COR-L47 (cell line): ENCODE data around the gene POLR3B.
"Not testable (repeated sequence)": the region's sequence is repeated elsewhere in the genome, so short reads cannot be mapped to it uniquely, and the experiment has no call there.

Experiments
- DNase-seq: peaks from one replicate; lab custom pipeline; 2025; lab: John Stamatoyannopoulos, UW

The POLR3B gene

DNA sequence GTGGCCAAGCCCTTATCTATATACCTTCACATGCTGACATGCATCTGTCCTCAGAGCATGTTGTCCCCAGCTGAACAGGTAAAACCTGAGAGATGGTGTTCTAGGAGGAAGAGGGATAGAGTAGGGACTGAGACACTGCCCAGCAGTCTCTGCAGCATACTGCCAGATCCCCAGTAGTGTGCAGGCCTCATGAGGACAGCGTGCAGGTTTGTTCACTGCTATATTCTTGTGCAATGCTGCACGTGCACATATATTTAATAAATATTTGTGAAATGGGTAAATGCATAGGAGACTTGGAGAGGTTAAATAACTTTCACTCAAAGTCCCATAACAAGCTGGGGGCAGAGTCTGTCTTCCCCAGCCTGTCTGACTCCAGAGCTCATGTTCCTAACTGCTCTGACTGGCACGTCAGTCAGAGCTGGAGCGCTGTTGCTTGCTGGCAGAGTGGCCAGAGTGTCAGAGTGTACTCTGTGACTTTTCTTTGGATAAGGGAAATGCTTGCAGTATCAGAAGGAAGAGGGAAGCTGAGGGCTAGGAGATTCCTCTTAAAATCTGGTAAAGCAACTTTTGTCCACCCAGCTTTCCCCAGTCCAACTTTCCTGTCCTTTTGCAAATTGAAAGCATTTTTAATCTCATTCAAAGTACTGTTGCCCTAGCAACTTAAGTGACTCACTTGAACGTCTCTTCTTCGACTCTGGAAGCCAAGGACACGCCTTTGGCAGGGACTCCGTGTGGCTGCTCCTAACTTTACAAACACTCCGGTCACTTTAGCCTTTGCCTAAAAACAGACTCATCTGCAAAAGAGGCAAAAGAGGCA lies 14.9 kb upstream of the POLR3B start:
- no peak for DNase-seq

DNA sequence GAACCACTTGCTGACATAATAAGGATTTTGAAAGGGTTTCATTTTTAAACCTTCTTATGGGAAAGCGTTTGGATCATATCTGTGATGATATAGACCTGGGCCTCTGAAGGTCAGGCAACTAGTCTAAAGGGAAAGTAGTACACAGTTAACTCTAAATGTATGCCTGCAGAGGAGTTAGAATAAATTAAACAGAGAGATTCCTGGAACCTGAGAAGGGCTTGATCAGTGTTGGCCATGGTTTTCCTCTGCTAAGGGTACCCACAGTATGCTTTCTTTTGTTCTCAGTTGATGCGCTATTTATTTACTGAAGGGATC lies 14.4 kb upstream of the POLR3B start:
- no peak for DNase-seq

DNA sequence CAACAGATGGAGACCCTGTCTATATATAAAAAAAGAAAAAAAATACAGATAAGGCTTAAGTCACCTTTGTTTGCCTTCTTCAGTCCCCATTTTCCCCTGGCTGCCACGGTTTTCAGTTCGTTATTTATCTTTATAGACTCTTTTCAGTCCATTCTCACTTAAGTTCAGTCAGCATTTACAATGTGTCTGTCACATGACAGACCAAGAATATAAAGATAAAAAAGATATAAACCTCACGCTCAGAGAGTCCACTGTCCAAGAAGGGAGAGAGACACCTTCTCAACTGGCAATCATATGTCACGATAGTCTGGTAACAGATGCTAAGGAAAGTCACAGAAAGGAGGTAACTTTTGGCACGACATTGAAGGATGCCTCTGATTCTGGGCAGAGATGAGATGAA lies 13.4 kb upstream of the POLR3B start:
- no peak for DNase-seq

DNA sequence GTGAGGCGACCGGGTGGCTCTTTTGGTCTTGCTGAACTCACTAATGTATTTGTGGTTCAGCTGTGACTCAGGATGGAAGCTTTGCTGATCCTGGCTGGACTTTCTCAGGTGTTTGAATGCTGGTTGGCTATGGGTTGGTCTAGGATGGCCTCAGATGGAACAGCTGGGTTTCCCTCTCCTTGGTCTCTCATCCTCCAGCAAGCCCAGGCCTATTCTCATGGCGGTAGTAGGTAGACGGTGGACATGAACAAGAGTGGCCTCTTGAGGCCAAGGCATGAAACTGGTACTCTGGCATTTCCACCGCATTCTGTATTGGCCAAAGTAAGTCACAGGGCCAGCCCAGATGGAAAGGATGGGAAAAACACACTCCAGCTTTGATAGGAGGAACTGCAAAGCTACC lies 11.8 kb upstream of the POLR3B start:
- DNase-seq, result peak; percentile 64

DNA sequence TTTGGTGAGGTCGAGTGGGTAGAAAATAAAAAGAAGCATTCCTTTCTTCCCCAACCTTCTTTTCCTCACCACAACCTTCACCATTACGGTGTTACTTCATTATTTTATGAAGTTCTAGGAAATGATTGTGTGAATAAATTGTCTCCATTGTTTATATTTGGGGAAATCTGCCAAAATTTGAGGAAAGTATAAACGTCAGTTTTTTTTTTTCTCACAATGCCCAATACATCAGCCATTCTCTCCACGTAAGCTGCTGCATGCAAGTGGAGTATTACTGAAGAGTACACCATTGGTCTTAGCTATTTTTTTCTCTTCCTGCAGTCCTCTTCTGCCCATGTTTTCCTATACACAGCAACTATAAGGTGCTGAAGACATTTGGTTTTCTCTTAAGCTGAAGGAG lies 9.1 kb upstream of the POLR3B start:
- DNase-seq, result no peak

DNA sequence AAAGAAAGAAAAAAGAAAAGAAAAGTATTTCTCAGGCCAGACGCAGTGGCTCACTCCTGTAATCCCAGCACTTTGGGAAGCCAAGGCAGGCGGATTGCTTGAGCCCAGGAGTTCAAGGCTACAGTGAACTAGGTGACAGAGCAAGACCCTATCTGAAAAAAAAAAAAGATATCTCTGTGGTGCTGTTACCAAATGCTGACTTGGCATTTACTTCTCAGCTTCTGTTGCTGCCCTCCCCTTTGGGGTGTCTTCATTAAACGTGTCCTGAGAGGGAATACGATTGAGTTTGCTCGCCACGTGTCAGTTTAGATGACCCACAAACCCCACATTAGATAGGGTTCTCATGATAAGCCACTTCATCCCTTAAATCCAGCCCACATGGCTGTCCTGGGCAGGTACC lies 4.4 kb upstream of the POLR3B start:
- DNase-seq, result no peak

DNA sequence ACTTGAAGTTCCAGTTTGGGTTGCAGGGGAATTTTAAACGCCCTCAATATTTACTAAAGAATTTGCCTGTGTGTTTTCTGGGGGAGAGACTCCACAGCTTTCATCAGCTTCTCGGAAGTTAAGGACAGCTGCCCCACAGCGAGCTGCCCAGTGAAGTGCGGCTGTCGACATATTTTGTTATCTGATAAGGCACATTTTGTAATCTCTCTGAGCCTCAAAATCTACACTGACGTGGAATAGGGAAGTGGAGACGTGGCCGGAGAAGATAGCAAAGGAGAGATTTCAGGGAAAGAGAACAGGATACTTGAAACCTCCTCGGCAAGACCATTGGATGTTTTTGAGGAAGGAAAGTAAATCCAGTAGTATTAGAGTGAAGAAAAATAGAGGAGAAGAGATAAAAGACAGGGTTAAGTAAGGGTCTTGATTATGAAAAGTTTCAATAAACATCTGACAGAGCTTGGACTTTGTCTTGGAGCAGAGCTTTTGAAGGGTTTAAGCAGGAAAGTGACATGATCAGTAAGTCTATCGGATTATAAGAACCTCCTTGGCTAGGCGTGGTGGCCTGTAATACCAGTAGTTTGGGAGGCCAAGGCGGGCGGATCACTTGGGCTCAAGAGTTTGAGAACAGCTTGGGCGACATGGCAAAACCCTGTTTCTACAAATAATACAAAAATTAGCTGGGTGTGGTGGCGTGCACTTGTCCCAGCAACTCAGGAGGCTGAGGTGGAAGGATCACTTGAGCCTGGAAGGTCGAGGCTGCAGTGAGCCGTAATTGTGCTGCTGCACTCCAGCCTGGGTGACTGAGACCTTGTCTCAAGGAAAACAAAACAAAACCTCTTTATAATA lies 1.1 kb downstream of the POLR3B start:
- DNase-seq, result no peak

DNA sequence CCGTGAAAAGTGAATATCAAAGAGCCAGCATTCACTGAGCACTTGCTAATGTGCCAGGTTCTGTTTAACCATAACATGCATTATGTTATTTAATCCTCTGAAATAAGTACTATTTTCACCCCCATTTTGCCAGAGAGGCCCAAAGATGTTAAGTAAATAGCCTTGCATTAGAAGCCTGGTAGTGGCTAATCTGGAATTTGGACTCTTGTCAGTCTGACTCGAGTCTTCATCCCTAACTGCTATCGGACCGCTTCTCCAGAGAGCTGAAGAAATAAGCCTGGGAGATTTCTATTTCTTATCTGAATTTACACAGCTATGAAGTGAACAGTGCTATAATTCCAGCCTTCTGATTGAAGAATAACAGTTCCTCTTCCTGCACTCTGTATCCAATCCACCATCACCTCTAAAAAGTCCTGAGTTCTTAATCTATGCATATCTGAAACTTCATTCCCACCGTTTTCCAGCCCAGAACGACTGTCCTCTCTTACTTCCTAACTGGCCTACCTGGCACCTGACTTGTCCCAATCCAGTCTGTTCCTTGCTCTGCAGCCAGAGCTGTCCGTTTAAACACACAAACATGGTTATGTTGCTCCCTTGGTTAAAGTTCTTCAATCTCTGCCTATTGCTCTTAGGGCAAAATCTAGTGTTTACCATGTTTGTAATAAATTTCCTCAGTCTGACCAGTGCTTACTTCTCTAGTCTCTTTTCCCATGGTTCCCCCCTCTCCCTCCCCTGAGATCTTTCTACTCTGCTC lies 2.3 kb downstream of the POLR3B start:
- no peak for DNase-seq

DNA sequence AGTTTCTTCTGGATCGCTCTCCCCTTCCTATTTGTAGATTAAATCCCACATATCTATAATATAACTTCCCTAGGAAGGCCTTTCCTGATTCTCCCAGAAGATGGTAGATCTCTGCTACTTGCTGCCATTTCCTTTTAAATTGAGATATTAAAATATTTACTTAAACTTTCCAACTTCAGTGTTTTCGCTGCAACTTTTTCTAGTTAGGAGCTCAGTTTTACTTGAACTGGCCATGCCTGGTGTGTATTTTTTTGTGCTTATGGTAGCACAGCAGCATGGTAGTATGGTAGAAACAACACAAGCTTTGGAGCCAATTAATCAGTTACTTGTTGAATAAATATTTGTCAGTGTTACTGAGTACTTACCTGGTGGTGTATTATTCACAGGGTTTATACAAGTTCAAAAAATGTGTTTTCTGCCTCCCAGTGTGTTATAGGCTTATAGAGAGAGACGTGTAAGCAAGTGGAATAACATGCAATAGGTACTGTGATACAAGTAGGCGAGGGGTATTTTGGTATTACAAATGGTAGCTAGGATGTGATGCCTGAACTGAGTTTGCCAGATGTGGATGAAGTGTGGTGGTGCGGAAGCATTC lies 2.9 kb downstream of the POLR3B start:
- no peak for DNase-seq

DNA sequence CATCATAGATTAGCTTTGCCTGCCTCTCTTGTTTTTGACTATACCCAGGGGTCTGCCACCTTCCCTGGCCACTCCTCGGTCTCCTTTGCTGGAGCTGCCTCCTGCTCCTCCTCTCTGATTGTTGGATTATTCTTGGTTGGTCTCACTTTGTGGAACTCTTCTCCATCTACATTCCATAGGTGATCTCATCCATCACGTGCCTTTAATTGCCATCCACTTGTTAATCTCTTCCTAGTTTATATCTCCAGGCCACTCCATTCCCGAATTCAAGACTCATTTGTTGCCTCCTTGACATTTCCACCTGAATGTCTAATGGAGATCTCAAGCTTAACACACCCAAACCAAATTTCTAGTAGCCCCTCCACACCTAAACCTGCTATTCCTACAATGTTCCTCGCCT lies 5.4 kb downstream of the POLR3B start:
- no peak for DNase-seq

DNA sequence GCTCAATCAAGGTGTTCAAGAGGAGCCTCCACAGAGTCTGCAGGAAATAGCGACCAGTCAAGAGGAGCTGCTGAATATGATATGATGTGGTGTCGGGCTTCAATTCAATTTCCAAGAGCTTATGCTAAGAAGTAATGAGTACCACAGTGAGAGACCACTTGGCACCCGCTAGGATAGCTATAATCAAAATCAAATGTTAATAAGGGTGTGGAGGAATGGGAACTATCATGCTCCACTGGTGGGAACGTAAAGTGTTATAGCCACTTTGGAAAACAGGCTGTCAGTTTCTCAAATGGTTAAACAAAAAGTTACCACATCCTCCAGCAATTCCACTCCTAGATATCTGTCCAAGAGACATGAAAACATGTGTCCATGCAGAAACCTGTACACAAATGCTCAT lies 6.7 kb downstream of the POLR3B start:
- DNase-seq, result no peak

DNA sequence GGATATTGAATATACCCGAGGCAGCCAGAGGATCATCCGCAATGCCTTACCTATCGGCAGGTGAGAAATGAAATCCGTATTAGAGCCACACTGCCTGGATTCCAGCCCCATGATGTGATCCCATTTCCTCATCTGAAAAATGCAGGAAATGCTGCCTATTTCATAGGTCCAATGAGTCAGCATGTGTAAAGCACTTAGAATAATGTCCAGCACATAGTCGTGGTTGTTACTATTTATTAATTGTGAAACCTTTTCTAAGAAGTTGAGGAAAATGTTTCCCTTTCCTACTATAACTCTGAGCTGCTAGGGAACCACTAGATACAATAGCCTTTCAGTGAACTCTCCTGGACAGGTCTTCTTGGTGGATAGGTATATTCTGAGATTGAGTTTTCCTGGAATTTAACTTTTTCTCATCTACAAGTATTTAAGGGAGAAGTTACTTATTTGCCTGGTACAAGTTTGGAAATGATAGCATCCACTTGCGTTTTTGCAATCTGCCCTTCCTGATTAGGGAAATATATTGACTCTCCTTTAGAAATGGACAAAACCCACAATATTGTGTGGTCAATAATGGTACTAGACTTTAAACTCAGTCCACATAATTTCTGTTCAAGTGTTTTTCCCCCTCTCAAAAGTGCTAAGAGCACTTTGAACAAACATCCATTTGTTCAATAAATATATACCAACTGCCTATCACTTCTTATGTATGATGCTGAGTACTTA lies 12.2 kb downstream of the POLR3B start:
- no peak for DNase-seq

DNA sequence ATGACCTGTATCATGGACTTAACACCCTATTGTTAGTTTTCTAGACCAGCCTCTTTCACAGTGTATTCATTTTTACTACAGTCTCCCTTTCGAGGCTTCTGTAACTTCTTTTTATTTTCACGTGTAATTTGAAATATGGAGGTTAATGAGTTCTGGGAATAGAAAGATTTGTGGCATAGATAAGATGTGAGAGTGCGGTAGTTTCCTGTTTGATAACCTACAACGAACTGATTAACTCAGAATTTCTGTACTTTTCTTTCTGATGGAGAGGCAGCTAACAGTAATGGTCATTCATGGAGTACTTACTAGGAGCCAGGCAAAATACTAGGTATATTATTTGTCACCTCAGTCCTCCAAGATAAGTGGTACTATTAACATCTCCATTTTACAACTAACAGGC lies 21.2 kb downstream of the POLR3B start:
- DNase-seq, result no peak

DNA sequence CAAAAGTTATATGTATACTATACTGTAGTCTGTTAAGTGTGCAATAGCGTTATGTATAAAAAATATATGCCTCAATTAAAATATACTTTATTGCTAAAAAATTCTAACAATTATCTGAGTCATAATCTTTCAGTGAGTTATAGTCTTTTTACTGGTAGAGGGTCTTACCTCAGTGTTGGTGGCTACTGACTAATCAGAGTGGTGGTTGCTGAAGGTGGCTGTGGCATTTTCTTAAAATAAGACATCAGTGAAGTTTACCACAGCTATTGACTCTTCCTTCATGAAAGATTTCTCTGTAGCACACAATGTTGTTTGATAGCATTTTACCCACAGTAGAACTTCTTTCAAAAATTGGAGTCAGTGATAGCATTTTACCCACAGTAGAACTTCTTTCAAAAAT lies 23.4 kb downstream of the POLR3B start:
- DNase-seq, result no peak

DNA sequence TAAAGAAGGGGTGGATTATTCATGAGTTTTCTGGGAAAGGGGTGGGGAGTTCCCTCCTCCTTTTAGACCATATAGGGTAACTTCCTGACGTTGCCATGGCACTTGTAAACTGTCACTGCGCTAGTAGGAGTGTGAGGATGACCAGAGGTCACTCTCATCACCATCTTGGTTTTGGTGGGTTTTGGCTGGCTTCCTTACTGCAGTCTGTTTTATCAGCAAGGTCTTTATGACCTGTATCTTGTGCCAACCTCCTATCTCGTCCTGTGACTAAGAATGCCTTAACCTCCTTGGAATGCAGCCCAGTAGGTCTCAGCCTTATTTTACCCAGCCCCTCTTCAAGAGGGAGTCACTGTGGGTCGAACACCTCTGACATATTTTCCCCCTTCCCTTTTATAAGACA lies 24.3 kb downstream of the POLR3B start:
- DNase-seq, result not testable (repeated sequence)

DNA sequence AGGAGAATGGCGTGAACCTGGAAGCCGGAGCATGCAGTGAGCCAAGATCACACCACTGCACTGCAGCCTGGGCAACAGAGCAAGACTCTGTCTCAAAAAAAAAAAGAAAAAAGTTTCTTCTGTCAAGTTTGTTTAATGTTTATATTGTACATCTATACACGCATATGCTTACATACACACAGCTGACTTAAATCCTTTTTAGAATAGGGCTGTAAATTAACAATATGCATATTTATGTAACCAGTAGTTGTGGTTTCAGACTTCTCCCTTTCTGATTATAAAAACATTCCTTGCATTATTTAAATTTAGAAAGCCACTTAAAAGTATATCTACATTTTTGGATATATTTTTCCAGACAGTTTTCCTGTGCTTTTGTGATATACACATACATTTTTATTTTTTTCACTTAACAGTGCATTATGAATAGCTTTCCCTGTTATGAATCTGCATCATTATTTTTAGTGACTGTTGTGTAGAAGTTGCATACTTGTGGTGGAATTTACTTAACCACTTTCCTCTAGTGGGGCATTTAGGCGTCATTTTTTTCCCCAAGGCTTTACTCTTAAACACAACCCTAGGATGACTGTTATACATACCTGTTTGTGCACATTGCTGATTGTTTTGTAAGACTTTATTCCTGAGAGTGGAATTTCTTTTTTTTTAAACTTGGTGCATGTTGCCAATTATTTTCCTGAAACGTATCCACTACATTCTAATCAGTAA lies 29.4 kb downstream of the POLR3B start:
- no peak for DNase-seq

DNA sequence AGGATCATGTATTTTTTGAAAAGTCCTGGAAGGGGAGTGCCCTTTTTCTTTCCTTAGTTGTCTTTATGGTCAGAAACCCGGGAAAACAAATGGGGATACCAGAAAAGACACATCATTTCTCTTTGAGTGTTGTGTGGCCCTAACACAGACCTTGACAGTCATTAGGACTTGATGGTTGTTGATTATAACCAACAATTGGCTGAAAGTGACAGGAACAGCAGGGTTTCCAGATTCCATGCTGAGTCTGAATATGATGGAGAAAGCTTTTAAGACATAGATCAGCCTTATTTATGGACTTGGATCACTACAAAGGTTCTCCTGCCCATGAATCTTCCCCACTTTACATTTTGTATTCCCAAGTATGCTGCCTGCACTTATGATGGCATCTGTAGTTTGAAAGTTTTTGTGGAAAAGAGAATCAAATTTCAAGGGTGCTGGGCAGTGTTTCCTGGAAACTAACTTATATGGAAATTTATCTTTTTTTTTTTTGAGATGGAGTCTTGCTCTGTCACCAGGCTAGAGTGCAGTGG lies 30.4 kb downstream of the POLR3B start:
- DNase-seq, result no peak

DNA sequence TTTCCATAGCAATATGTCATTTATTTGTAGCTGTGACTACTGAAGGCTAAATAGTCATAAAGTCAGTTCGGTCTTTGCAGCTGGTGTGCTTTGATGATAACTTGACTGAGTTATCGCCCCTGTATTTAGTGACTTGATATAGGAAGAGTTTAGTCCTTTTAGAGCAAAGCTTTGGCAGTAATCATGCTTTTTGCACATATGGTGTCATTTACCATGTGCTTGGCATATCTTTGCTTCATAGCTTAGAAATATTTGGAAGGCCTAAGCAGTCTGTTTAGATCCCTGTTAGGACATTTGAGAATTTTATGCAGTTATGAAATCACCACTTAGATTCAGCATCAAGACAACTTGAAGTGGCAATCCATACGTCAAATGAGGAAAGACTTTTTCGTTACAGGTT lies 31.6 kb downstream of the POLR3B start:
- DNase-seq, result no peak

DNA sequence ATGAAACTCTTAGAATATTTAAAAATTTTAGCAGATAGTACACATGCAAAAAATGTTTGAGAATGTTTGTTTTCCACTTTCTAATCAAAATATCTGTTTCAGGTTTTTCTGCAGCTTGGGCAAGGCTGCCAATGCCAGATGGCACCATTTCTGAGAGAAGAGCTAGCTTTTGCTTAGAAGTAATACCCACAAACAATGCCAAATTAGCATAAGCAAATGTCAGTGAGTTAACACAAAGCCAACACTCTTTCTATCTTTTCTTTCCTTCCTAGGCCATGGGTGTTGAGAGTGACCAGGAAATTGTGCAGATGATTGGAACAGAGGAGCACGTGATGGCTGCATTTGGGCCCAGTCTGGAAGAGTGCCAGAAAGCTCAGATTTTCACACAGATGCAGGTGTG lies 35.2 kb downstream of the POLR3B start:
- DNase-seq, result no peak

DNA sequence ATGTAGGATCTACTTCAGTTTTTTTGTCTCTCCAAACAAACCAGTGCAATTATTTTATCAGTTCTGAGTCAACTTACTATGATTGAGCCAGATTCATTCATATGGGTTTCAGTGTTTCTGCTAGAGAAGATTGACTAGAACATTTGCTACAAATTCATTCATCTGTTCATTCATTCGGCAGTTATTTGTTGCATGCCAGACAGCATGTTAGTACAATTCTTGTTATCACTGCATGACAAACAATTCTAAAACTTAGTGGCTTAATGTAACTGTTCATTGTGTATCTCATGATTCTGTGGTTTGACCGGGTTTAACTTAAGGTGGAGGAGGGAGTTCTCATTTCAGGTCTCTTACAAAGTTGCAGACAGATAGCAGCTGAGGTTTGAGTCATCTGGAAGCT lies 52.3 kb downstream of the POLR3B start:
- no peak for DNase-seq

DNA sequence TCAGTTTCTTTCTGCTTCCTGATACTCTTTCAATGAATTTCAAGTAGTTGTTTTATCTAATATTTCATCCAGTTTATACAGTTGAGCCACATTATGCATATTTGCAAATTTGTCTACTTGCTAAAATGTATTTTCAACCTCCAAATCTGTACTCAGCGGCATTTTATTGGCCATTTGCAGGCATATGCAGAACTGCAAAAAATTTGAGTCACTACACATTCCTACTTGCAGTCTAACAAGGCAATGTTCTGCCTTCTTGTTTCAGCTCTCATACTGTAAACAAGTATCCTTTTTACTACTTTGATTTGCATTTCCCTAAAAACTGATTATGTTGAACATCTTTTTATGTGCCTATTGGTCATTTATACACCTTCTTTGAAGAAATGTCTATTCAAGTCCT lies 55.0 kb downstream of the POLR3B start:
- no peak for DNase-seq
